HG02678 (cell line): ENCODE data around the gene FNTB.

Experiments
- ATAC-seq: cut with Tn5 transposase; IDR thresholded peaks from one replicate; pipeline ENCODE4 v1.9.1; 2021; ENCODE audit warnings: mild to moderate bottlenecking, moderate library complexity; ENCODE audit not compliant: unreplicated experiment

The FNTB gene

DNA sequence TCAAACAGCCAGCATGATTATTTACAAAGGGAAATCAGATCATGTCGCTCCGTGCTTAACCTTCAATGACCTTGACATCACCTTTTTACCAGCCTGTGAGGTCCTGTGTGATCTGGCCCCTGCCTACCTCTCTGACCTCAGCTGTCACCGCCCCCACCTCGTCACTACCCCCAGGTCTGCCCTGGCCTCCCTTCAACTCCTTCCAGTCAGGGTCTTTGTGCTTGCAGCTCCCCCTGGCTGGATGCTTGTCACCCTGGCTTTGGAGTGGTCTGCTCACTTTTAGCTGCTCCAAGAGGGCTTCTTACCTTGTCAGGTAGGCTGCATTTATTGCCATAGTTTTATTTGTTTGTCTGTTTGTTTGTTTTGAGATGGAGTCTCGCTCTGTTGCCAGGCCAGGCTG is 123.8 kb downstream of the FNTB start:
- no peak for ATAC-seq
